GM18861 (cell line): ENCODE results near the gene DNAJC18.

ENCODE experiments used
- ATAC-seq: cut with Tn5 transposase; IDR thresholded peaks from one replicate; pipeline ENCODE4 v1.9.1; 2021; ENCODE audit not compliant: unreplicated experiment

DNAJC18 gene

GRCh38 chr5:139371482-139372435 lies 67.6 kb downstream of the DNAJC18 start:
- no peak for ATAC-seq

GRCh38 chr5:139369181-139369580 lies 70.1 kb downstream of the DNAJC18 start:
- ATAC-seq, result no peak

- no peak for ATAC-seq
Measured at GRCh38 chr5:139368613-139369012, 70.7 kb downstream of the DNAJC18 start.

- ATAC-seq, result no peak
Measured at GRCh38 chr5:139364466-139364865, 74.9 kb downstream of the DNAJC18 start.

GRCh38 chr5:139363937-139364336 lies 75.4 kb downstream of the DNAJC18 start:
- no peak for ATAC-seq

GRCh38 chr5:139361835-139362429 lies 77.4 kb downstream of the DNAJC18 start:
- no peak for ATAC-seq

GRCh38 chr5:139360384-139360783 lies 78.9 kb downstream of the DNAJC18 start:
- ATAC-seq, result no peak
